Vagina (tissue), 2 donors: Measurements from ENCODE around the gene ARHGAP27.

Experiments used
- CTCF ChIP-seq, 3 experiments: fragments of 450-650 bp in 2 of 3; fragments of 200-600 bp in 1 of 3; sonication (generic) in 1 of 3; IDR thresholded peaks; one replicate each; pipeline ENCODE4 v1.5.1; 2017 to 2019; ENCODE audit warnings: antibody characterized with exemption in 3 of 3, mild to moderate bottlenecking in 2 of 3, moderate library complexity in 2 of 3
- POLR2A ChIP-seq, 2 donors: fragments of 450-650 bp; IDR thresholded peaks; one replicate each; pipeline ENCODE4 v1.6.1; 2017; ENCODE audit warnings: antibody characterized with exemption in 2 of 2, mild to moderate bottlenecking in 2 of 2, moderate library complexity in 2 of 2
- POLR2AphosphoS5 ChIP-seq, 2 donors: sonication (generic); formaldehyde crosslinking; IDR thresholded peaks; one replicate each; pipeline ENCODE4 v1.9.0; 2017; ENCODE audit warnings: antibody characterized with exemption in 2 of 2, mild to moderate bottlenecking in 2 of 2, low read depth in 1 of 2; ENCODE audit not compliant: insufficient read depth in 1 of 2

GRCh38 chr17:45395569-45396415, 36.9 kb downstream of the ARHGAP27 start:
- no peak for TF ChIP-seq CTCF (IDR thresholded peaks at IDR 0.05)
- TF ChIP-seq POLR2AphosphoS5 (IDR thresholded peaks at IDR 0.05; ENCODE audit: insufficient read depth in 1 of 2, low read depth in 1 of 2), result no peak
- no peak for TF ChIP-seq POLR2A (IDR thresholded peaks at IDR 0.05)
